PC-9 (cell line): Measurements from ENCODE around the gene ARHGEF28.

ENCODE experiments used
- CTCF ChIP-seq: fragments of 200-600 bp; sonication (generic); conservative IDR thresholded peaks from 2 replicates; pipeline ENCODE4 v1.6.1; 2017; ENCODE audit warnings: mixed run types, antibody characterized with exemption, mild to moderate bottlenecking, moderate library complexity
- EZH2 ChIP-seq: fragments of 200-600 bp; sonication (generic); IDR thresholded peaks from 2 replicates; pipeline ENCODE4 v1.8.0; 2017; ENCODE audit warnings: antibody characterized with exemption, low read depth

- TF ChIP-seq EZH2: no peak
- TF ChIP-seq CTCF: no peak
Measured at GRCh38 chr5:73944581-73944980, 318.6 kb downstream of the ARHGEF28 start.
